Fibroblast of lung (primary cell): Measurements from ENCODE around the gene ASAH2. TPM values are rescaled to one million over a fixed set of nuclear protein-coding genes. Genes with fewer than 3 reads are reported as not detected.

Experiments
- DNase-seq, 2 donors: peaks; one replicate each; pipeline versions ENCODE4 v3.0.0 to v3.0.0-alpha.2; 2010; ENCODE audit warnings: low read depth in 2 of 2
- H2AFZ ChIP-seq: 2 replicates; pipeline ENCODE4 v1.5.1; 2012; ENCODE audit warnings: low read length, control low read depth, inconsistent platforms
- H3K27ac ChIP-seq: 2 replicates; pipeline ENCODE4 v1.5.1; 2011; ENCODE audit warnings: low read length, control low read depth; ENCODE audit not compliant: insufficient read depth
- H3K27me3 ChIP-seq: 2 replicates; pipeline ENCODE4 v1.5.1; 2011; ENCODE audit warnings: mild to moderate bottlenecking, low read length; ENCODE audit not compliant: control insufficient read depth, insufficient read depth
- H3K36me3 ChIP-seq: 2 replicates; pipeline ENCODE4 v1.5.1; 2011; ENCODE audit warnings: low read length; ENCODE audit not compliant: control insufficient read depth, insufficient read depth
- H3K4me1 ChIP-seq: 2 replicates; pipeline ENCODE4 v1.5.1; 2011; ENCODE audit warnings: low read length; ENCODE audit not compliant: control insufficient read depth, insufficient read depth; ENCODE audit errors: extremely low read depth
- H3K4me2 ChIP-seq: 2 replicates; pipeline ENCODE4 v1.5.1; 2011; ENCODE audit warnings: low read length, control low read depth; ENCODE audit not compliant: insufficient read depth; ENCODE audit errors: extremely low read depth
- H3K4me3 ChIP-seq, 4 experiments: fragments of 200-600 bp in 1 of 4; sonication (generic) in 1 of 4; replicated peaks in 1 of 4; 2 replicates each; pipeline ENCODE4 v1.5.1; 2011 to 2016; ENCODE audit warnings: low read length in 4 of 4, low read depth in 3 of 4, mild to moderate bottlenecking in 3 of 4, control low read depth in 2 of 4, inconsistent platforms in 1 of 4, mixed read lengths in 1 of 4; ENCODE audit not compliant: insufficient read depth in 1 of 4; ENCODE audit errors: control extremely low read depth in 1 of 4
- H3K79me2 ChIP-seq: 2 replicates; pipeline ENCODE4 v1.5.1; 2012; ENCODE audit warnings: mild to moderate bottlenecking, low read length, inconsistent platforms; ENCODE audit not compliant: control insufficient read depth, insufficient read depth
- H3K9ac ChIP-seq: 2 replicates; pipeline ENCODE4 v1.5.1; 2011; ENCODE audit warnings: mild to moderate bottlenecking, low read length, control low read depth; ENCODE audit not compliant: insufficient read depth
- H3K9me3 ChIP-seq: 2 replicates; pipeline ENCODE4 v1.5.1; 2012; ENCODE audit warnings: low read depth, low read length; ENCODE audit not compliant: control insufficient read depth, insufficient read depth
- H4K20me1 ChIP-seq: 2 replicates; pipeline ENCODE4 v1.5.1; 2011; ENCODE audit warnings: low read length; ENCODE audit not compliant: control insufficient read depth, insufficient read depth; ENCODE audit errors: extremely low read depth
- CTCF ChIP-seq, 2 donors: IDR thresholded peaks in 1 of 2; conservative IDR thresholded peaks in 1 of 2; 1 replicate in 1 of 2; 2 replicates in 1 of 2; pipeline ENCODE4 v1.5.1; 2011 to 2012; ENCODE audit warnings: low read length in 2 of 2, control low read depth in 1 of 2, inconsistent platforms in 1 of 2, low read depth in 1 of 2, mild to moderate bottlenecking in 1 of 2
- EZH2 ChIP-seq: IDR thresholded peaks from 2 replicates; pipeline ENCODE4 v1.5.1; 2012; ENCODE audit warnings: low read length, control low read depth, mild to moderate bottlenecking; ENCODE audit errors: missing control alignments
- polyA minus RNA-seq: library from RNA; depleted of rRNA, polyadenylated mRNA; stranded (reverse); fragments of >200 nt; gene quantifications from 2 replicates; pipeline ENCODE4 v1.2.3, GENCODE V29; 2011; ENCODE audit warnings: low replicate concordance
- polyA plus RNA-seq, 2 donors: library from polyadenylated mRNA; depleted of rRNA in 1 of 2; stranded (reverse) in 1 of 2; unstranded in 1 of 2; fragments of >200 nt; gene quantifications; 2 replicates each; pipeline ENCODE4 v1.2.1, GENCODE V29; 2011 to 2012; ENCODE audit warnings: missing spikeins in 1 of 2
- total RNA-seq: library from RNA; depleted of rRNA; stranded (reverse); fragments of >200 nt; gene quantifications from 2 replicates; pipeline ENCODE4 v1.2.1, GENCODE V29; 2014

The ASAH2 gene
- total RNA-seq: 0.51 and 0.99 TPM in 2 replicates
- polyA plus RNA-seq: 2.1 and 2.4 TPM in 2 replicates
- 1.5 and 1.6 TPM in 2 replicates for polyA plus RNA-seq (2012)
- 8.4 TPM in 1 of 2 replicates, not detected in the other for polyA minus RNA-seq

GRCh38 chr10:50251394-50251793 is at the start of gene ASAH2:
Gene ASAH2, minus strand, starts transcription at chr10:50251516. Its CDS starts 2,906 bp downstream, at chr10:50248610.
- H3K4me3 ChIP-seq: no peak within 1 kb of the TSS

GRCh38 chr10:50299948-50300669 is 48.8 kb upstream of the ASAH2 start:
- Histone ChIP-seq H3K36me3 (no peaks in the 10 kb centered on the region), H3K79me2 (no peaks in the 10 kb centered on the region), H3K4me1 (no peaks in the 10 kb centered on the region), H3K27me3 (no peaks in the 10 kb centered on the region), H3K4me2 (no peak overlapping the region), H3K27ac (no peak overlapping the region), H3K4me3 (no peak overlapping the region), H3K9me3 (no peaks in the 10 kb centered on the region), H4K20me1 (no peaks in the 10 kb centered on the region), H3K9ac (no peak overlapping the region), H2AFZ (no peak overlapping the region)
- DNase-seq: no peak
- no peak for TF ChIP-seq EZH2
- no peak for TF ChIP-seq CTCF (conservative IDR thresholded peaks at IDR 0.05 in 1 of 2, IDR thresholded peaks at IDR 0.05 in 1 of 2; ENCODE audit: low read depth in 1 of 2, low read length in 2 of 2)

More at GRCh38 chr10:50251394-50251793, at the start of gene ASAH2:
- H3K9me3 ChIP-seq: no peaks in the 10 kb centered on the region
- TF ChIP-seq CTCF (conservative IDR thresholded peaks at IDR 0.05 in 1 of 2, IDR thresholded peaks at IDR 0.05 in 1 of 2; ENCODE audit: low read depth in 1 of 2, low read length in 2 of 2) (no peak), EZH2 (no peak)
- H3K27ac ChIP-seq: no peak within 1 kb of the TSS
- no peak within 1 kb of the TSS for H3K4me2 ChIP-seq
- H3K27me3 ChIP-seq: peaks cover 13% of the 10 kb centered on the region
- H3K79me2 ChIP-seq: no peaks in the 10 kb centered on the region
- no peak for DNase-seq
- H4K20me1 ChIP-seq: no peaks in the 10 kb centered on the region
- no peak within 1 kb of the TSS for H2AFZ ChIP-seq
- no peak within 1 kb of the TSS for H3K9ac ChIP-seq
- H3K36me3 ChIP-seq: no peaks in the 10 kb centered on the region
- H3K4me1 ChIP-seq: no peaks in the 10 kb centered on the region

DNA sequence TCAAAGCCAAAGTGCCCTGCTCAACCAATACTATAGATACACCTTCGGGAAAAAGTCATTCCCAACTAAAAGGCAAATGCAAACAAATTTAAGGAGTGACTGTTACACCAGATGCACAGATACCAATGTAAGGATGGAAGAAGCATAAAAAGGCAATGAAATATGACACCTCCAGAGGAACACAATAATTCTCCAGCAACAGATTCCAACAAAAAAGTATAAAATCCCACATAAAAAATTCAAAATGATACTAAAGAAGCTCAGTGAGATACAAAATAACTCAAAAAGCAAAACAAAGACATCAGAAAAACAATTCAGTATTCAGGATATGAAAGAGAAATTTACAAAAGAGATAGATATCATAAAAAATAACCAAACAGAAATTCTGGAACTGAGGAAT is 44.1 kb upstream of the ASAH2 start:
- Histone ChIP-seq H3K4me3 (no peak overlapping the region), H3K27ac (no peak overlapping the region), H3K9me3 (no peaks in the 10 kb centered on the region), H3K4me2 (no peak overlapping the region), H3K4me1 (no peaks in the 10 kb centered on the region), H3K79me2 (no peaks in the 10 kb centered on the region), H3K9ac (no peak overlapping the region), H2AFZ (no peak overlapping the region), H3K36me3 (no peaks in the 10 kb centered on the region), H4K20me1 (no peaks in the 10 kb centered on the region), H3K27me3 (no peaks in the 10 kb centered on the region)
- TF ChIP-seq EZH2 (no peak), CTCF (conservative IDR thresholded peaks at IDR 0.05 in 1 of 2, IDR thresholded peaks at IDR 0.05 in 1 of 2; ENCODE audit: low read depth in 1 of 2, low read length in 2 of 2) (no peak)
- no peak for DNase-seq
